NCI-H82 treated with DMSO at 0.1 percent for 48 hours (cell line): ENCODE data around the gene SLC35D3.
A peak's percentile ranks its signal among the peaks of the same experiment; 100 is the strongest.
"Not testable (repeated sequence)": the region's sequence is repeated elsewhere in the genome, so short reads cannot be mapped to it uniquely, and the experiment has no call there.

Experiments
- DNase-seq: peaks from one replicate; lab custom pipeline; 2025; ENCODE audit not compliant: unreplicated experiment; lab: John Stamatoyannopoulos, UW

Gene SLC35D3

GRCh38 chr6:136963259-136963658, 41.2 kb downstream of the SLC35D3 start:
- no peak for DNase-seq

DNA sequence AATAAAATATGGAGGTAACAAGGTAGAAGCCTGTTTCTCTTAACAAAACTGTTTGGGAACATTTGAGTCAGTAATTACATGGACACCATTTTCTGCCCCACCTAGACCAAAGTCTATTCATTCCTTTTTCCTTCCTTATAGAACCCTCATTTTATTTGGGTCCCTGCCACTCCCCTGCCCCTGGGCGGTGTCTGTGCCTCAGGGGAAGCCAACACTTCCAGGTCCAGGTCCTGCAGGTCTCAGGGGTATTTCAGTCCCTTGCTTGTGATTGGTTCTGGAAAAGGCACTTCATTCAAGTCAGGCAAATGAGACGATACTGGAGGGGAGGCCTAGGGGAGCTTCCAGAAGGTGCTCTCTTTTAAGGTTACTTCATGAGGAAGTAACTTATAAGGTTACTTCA, 42.3 kb downstream of the SLC35D3 start:
- DNase-seq: no peak

DNA sequence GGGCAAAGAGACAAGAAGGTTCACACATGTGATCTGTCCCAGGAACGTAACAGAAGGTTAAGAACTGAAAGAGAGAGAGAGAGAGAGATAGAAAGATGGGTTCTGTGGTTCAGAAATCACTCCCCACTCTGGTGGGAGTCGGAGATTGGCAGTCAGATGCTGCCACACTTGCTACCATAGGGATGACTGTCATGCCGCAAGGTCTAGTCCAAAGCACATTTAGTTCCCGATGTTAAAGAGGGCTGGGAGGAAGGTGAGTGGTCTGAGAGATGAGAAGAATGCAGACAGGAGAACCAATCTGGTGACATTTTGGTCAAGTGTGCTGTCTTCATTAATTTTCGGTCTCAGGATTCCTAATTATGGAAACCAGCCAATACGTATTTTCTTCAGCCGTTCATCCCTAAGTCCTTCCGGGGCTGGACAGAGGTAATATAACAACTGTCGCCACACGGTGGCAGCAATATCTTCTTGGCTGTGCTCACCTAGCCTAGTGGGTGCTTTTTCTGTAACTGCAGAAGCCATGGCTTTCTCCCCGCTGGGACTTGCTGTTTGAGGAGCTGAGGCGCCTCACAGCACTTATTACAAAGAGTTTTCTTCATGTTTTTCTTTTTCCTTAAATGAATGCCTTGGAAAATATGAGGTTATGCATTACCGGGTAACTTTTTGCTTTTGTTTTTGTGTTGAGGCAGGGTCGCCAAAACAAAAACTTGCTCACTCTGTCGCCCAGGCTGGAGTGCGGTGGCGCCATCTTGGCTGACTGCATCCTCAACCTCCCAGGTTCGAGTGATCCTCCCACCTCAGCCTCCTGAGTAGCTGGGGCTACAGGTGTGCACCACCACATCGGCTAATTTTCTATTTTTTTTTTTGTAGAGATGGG, 46.0 kb downstream of the SLC35D3 start:
- peak; percentile 63 for DNase-seq

- DNase-seq: no peak
Observed at GRCh38 chr6:136968837-136969236, 46.7 kb downstream of the SLC35D3 start.

GRCh38 chr6:136969433-136969832, 47.3 kb downstream of the SLC35D3 start:
- no peak for DNase-seq

- DNase-seq: no peak
Observed at GRCh38 chr6:136969930-136970329, 47.8 kb downstream of the SLC35D3 start.

DNA sequence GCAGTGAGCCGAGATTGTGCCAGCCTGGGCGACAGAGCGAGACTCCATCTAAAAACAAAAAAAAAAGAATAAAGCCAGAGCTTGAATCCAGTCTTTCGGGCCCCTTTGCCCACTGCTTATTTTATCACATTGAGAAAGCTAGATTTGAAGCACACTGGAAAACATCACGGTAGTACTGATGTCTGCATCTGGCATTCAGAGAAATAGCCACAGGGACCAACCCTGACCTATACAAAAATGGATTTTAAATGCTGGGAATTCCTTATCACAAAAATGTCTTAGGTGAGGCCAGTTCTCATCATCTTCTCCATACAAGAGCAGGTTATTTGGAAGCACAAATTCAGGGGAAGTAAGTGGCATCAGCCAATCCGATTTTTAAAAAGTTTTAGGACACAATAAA, 49.5 kb downstream of the SLC35D3 start:
- no peak for DNase-seq

DNA sequence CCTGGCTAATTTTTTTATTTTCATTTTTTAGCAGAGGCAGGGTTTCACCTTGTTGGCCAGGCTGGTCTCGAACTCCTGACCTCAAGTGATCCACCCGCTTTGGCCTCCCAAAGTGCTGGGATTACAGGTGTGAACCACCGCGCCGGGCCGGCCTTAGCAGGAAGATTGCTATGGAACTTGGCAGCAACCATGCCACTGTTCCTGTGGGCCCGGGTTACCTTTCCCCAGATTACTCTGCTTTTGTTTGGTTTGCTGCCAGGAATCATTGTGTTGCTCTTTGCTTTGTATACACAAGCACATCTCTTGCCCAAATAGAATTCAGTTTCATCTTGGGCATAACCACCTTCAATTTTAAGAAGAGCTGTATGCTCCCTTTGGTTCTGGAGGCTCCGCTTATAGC, 51.7 kb downstream of the SLC35D3 start:
- DNase-seq: not testable (repeated sequence)
